Mesothelial cell of epicardium (in vitro differentiated cells): ENCODE data around the gene SIX5. TPM values are rescaled to one million over a fixed set of nuclear protein-coding genes. Genes with fewer than 3 reads are reported as not detected.

Source experiments
- DNase-seq, 2 experiments: peaks; one replicate each; pipeline ENCODE4 v3.0.0; 2021; ENCODE audit warnings: low spot score in 2 of 2; ENCODE audit not compliant: unreplicated experiment in 2 of 2
- H3K27ac Mint-ChIP-seq: 2 replicates; pipeline ENCODE4 v1.8.0; 2021; ENCODE audit warnings: mixed read lengths
- H3K27me3 Mint-ChIP-seq: 2 replicates; pipeline ENCODE4 v1.8.0; 2021; ENCODE audit warnings: low read depth, mixed read lengths
- H3K36me3 Mint-ChIP-seq: 2 replicates; pipeline ENCODE4 v1.8.0; 2021; ENCODE audit warnings: mixed read lengths
- H3K4me1 Mint-ChIP-seq: 2 replicates; pipeline ENCODE4 v1.8.0; 2021; ENCODE audit warnings: mixed read lengths
- H3K4me3 Mint-ChIP-seq: 2 replicates; pipeline ENCODE4 v1.8.0; 2021; ENCODE audit warnings: mild to moderate bottlenecking, moderate library complexity, mixed read lengths
- H3K9me3 Mint-ChIP-seq: 2 replicates; pipeline ENCODE4 v1.8.0; 2021; ENCODE audit warnings: mixed read lengths
- CTCF ChIP-seq: fragments of 200-600 bp; sonication (generic); IDR thresholded peaks from one replicate; pipeline ENCODE4 v1.5.0; 2021; ENCODE audit warnings: antibody characterized with exemption; ENCODE audit not compliant: unreplicated experiment
- total RNA-seq: library from RNA; stranded (reverse); gene quantifications from 3 replicates; pipeline ENCODE4 v1.2.1, GENCODE V29; 2021

SIX5 gene
- total RNA-seq, 1 donor from 2014 or later: 50.3 TPM

- no peak for TF ChIP-seq CTCF
- H3K27ac Mint-ChIP-seq: peak within 1 kb of the TSS; percentile 90
- H3K36me3 Mint-ChIP-seq: peaks cover 2% of the 10 kb centered on the region
- peak within 1 kb of the TSS; percentile 91 for H3K4me3 Mint-ChIP-seq
- H3K9me3 Mint-ChIP-seq: no peaks in the 10 kb centered on the region
- DNase-seq: no peak
- no peaks in the 10 kb centered on the region for H3K27me3 Mint-ChIP-seq
- H3K4me1 Mint-ChIP-seq: peaks cover 6% of the 10 kb centered on the region
These were observed 45.9 kb upstream of the SIX5 start, which contains the start of gene RSPH6A for GRCh38 chr19:45814851-45815480. TSS of gene RSPH6A (minus strand) at chr19:45815308. CDS start at chr19:45815176, 132 bp downstream.

- H3K36me3 Mint-ChIP-seq: no peaks in the 10 kb centered on the region
- peak overlapping the region; percentile 42 for H3K4me3 Mint-ChIP-seq
- no peak for TF ChIP-seq CTCF
- peaks cover 11% of the 10 kb centered on the region for H3K4me1 Mint-ChIP-seq
- H3K27me3 Mint-ChIP-seq: no peaks in the 10 kb centered on the region
- DNase-seq: no peak
- H3K9me3 Mint-ChIP-seq: no peaks in the 10 kb centered on the region
- H3K27ac Mint-ChIP-seq: no peak overlapping the region
These were observed 45.2 kb upstream of the SIX5 start for GRCh38 chr19:45814166-45814780.

GRCh38 chr19:45812297-45812696 is 43.2 kb upstream of the SIX5 start:
- Mint-ChIP-seq H3K36me3 (no peaks in the 10 kb centered on the region), H3K27ac (no peak overlapping the region), H3K27me3 (no peaks in the 10 kb centered on the region), H3K4me1 (peaks cover 11% of the 10 kb centered on the region), H3K4me3 (no peak overlapping the region), H3K9me3 (no peaks in the 10 kb centered on the region)
- no peak for TF ChIP-seq CTCF
- no peak for DNase-seq

GRCh38 chr19:45809643-45810159 is 40.6 kb upstream of the SIX5 start:
- TF ChIP-seq CTCF: no peak
- Mint-ChIP-seq H3K4me1 (peaks cover 4% of the 10 kb centered on the region), H3K9me3 (no peaks in the 10 kb centered on the region), H3K27ac (peak overlapping the region; percentile 79), H3K36me3 (no peaks in the 10 kb centered on the region), H3K27me3 (no peaks in the 10 kb centered on the region), H3K4me3 (no peak overlapping the region)
- DNase-seq: no peak

- no peak for TF ChIP-seq CTCF
- no peaks in the 10 kb centered on the region for H3K36me3 Mint-ChIP-seq
- H3K4me3 Mint-ChIP-seq: no peak overlapping the region
- no peak for DNase-seq
- H3K27me3 Mint-ChIP-seq: no peaks in the 10 kb centered on the region
- H3K27ac Mint-ChIP-seq: no peak overlapping the region
- peaks cover 4% of the 10 kb centered on the region for H3K4me1 Mint-ChIP-seq
- H3K9me3 Mint-ChIP-seq: no peaks in the 10 kb centered on the region
These were observed 36.7 kb upstream of the SIX5 start for GRCh38 chr19:45805719-45806118.
